ENCODE data around the gene SLC5A10.
"Not testable (repeated sequence)": the region's sequence is repeated elsewhere in the genome, so short reads cannot be mapped to it uniquely, and the experiment has no call there.

The SLC5A10 gene

DNA sequence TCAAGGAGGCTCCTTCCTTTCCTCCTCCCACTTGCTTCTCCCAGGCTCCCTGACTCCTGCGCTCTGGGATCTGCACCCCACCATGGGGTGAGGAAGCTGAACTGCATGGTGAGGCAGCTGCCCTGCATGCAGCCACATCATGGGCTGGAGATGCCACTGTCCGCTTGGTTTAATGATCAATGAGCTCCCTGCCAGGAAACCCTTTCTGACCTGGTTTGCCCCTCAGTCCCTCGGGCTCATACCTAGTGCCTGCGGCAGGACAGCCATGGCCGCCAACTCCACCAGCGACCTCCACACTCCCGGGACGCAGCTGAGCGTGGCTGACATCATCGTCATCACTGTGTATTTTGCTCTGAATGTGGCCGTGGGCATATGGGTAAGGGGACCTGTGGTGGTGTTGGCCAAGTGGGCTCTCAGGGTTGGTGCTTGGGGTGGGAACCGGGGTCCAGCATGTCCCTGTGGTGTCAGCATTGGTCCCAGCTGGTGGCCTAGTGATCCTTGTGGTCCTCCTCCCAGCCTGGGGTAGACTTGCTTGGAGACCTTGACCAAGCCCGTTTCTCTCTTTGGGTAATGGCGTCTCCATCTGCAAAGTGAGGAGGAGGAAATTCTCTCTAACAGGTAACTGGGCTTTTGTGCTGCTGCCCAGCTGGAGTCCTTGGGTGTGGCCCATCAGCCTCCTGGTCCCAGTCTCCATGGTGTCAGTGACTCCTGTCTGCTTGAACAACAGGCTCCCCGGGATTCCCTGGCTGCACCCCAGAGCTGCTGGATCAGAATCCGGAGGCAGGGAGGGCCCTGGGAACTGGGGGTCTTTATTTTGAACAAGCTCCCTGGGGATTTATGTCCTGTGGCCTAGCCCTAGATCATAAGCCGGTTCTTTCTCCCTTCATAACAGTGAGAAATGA is at the start of gene SLC5A10:
Gene SLC5A10 (plus strand): TSS at position 225 of the 902 bp plus-strand sequence. CDS start 41 bp downstream, at position 266.
- DNase-seq: no peak

- no peak for DNase-seq
Observed at GRCh38 chr17:18904482-18904881, 47.5 kb upstream of the SLC5A10 start.

- DNase-seq: no peak
Observed at GRCh38 chr17:18905226-18905625, 46.7 kb upstream of the SLC5A10 start.

GRCh38 chr17:18910326-18910725 is 41.6 kb upstream of the SLC5A10 start:
- no peak for DNase-seq

DNA sequence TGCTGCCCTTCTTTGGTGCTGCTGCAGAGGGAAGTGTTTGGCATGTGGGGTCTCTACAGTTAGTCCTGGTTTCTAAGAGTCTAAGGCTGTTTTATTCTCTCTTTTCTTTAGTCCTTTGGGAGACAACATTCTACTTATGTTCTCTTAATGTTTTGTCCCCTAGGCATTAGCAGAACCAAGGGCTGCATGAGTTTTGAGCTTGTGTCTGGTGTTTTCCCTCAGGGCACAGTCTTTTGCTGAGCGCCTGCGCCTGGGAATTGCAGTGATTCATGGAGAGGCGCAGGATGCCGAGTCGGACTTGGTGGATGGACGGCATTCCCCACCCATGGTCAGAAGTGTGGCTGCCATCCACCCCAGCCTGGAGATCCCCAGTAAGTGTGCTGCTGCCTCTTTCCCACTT is 41.1 kb upstream of the SLC5A10 start:
- no peak for DNase-seq

GRCh38 chr17:18916816-18917500 is 35.0 kb upstream of the SLC5A10 start:
- DNase-seq: no peak

DNA sequence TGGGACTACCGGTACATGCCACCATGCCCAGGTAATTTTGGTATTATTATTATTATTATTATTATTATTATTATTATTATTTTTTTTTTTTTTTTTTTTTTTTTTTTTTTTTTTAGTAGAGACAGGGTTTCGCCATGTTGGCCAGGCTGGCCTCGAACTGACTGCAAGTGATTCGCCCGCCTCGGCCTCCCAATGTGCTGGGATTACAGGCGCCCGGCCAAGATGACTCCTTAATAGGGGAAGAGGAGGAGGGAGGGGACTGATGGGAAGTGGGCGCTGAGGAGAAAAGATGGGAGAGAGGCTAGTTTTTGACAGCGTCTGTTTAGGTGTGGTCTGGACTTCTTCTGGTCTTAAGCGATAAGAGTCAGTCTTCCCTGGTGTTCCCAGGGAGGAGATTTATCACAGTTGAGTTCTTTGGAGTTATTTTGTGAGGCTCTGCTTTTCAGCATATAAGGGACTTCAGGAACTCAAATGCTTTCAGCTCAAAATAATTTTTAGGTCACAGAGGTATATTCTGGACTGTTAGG is 34.4 kb upstream of the SLC5A10 start:
- no peak for DNase-seq

DNA sequence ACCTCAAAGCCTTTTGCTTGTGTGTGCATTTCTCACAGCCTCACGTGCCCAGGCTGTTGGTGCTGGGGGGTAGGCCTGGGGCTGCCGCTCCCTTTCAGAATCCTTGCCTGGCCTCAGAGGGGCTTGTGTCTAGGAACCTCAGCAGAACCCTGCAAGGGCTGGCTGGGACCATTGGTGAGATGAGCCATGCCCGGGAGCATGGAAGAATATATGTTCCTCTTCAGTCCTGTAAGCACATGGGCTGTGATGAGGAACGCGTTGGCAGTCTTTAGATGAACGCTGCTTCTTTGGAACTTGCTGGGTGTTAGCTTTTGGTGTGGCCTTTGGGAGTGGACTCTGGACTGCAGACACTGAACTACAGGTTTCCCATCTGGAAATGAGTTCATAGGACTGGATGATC is 32.0 kb upstream of the SLC5A10 start:
- no peak for DNase-seq

DNA sequence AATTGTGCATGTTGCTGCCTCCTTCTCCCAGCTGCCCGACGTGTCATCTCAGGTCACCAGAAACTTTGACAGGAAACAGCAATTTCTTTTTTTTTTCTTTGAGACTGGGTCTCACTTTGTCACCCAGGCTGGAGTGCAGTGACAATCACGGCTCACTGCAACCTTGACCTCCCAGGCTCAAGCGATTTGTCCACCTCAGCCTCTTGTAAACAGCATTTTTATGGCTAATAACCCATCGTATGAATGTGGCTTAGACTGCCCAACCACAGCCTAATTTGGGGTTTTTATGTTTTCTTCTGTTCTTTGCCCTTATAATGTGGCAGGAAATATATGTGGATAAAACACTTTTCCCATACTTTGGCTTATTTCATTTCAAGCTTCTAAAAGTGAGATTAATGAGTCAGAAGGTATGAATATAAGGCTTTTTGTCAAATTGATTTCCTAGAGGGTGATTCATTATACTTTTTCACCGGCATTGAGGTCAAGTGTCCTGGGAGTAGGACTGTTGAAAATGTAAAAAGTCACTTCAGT is 31.0 kb upstream of the SLC5A10 start:
- no peak for DNase-seq

DNA sequence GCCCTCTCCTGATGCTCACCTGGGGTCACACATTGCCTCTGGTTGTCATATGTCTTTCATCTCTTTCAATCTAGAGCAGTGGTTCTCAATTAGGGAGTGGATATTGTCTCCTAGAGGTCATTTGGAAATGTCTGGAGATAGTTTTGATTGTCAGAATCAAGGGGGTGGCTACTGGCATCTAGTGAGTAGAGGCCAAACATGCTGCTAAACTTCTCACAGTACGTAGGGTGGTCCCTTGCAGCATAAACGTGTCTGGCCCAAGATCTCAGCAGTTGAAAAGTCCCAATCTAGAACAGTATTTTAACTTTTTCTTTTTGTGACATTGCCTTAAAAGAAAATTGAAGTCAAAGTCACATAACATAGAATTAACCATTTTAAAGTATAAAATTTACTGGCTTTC is 30.5 kb upstream of the SLC5A10 start:
- no peak for DNase-seq

DNA sequence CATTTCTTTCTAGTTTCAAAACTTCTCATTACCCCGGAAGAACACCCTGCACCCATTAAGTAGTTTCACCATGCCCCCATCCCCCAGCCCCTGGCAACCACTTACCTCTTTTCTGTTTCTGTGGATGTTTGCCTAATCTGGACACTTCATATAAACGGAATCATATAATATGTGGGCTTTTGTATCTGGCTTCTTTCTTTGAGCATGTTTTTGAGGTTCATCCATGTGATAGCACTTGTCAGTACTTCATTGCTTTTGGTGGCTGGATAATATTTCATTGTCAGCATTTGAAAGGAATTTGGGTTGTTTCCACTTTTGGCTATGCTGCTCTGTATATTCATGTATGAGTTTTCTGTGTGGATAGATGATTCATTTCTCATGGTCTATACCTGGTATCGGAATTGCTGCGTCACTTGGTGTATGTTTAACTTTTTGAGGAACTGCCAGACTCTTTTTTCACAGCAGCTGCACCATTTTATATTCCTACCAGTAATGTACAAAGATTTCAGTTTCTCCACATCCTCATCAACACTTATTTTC is 30.0 kb upstream of the SLC5A10 start:
- DNase-seq: no peak

GRCh38 chr17:18922596-18922995 is 29.4 kb upstream of the SLC5A10 start:
- DNase-seq: not testable (repeated sequence)

DNA sequence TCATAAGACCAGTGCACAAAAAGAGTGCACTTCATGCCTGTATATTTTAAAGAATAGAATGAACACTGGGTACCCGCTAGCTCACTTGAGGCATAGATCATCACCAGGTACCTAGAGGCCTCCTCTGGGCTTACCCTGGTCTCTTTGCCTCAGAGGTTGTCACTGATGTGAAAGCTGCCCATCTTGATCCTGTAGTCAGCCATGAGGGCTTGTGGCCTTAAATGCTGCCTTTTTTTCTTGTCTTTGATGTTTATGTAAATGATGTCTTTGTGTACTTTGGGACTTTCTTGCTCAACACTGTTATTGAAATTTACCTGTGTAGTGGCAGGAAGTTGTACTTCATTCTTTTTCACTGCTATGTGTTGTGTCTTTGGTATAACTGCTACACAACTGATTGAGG is 26.8 kb upstream of the SLC5A10 start:
- no peak for DNase-seq

- no peak for DNase-seq
Observed at GRCh38 chr17:18928628-18929125, 23.3 kb upstream of the SLC5A10 start.

DNA sequence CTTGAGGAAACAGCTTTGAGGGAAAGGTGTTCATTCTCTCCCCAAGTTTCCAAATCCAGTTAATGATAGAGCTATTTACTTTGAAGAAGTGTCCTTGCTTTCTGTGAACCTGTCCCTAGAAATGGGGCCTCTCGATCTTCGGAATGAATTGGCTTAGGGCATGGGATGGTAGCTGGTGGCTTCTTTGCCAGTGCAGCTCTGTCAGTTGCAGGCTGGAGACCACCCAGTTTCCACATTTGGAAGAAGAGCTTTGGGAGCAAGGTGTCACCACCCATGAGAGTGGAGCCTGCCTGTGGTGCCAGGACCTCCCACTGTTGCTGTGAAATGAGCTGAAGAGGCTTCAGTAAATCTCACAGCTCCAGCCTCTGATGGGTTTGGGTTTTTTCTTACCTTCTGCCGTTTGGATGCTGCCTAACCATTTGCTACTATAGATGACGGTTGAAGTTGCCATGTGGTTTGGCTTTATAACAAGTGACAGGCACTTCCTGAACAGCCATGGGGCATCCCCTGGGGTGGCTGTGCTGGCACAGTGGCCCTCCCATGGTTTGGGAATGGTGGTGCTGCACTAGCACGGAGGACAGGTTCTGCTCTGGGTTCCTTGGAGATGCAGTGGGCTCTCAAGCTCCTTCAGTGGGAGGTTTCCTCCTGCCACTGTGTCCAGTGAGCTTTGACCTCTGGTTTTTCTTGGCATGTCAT is 19.5 kb upstream of the SLC5A10 start:
- no peak for DNase-seq

GRCh38 chr17:18933102-18934058 is 18.6 kb upstream of the SLC5A10 start:
- no peak for DNase-seq

- DNase-seq: no peak
Observed at GRCh38 chr17:18937981-18938691, 13.8 kb upstream of the SLC5A10 start.

DNA sequence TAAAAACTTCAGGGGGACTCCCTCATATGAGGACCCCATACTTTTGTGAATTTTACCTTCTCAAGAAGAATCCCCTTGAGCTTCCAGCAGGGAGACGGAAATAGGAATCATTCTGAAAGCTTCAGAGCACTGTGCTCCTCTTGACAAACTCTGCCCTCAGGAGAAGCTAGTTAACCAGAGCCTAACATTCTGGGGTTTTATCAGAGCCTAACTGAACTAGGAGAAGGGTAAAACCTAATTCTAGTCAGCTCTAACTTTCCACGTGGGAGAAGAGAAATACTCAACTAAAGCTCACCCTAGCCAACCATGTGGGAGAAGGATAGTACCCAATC is 13.3 kb upstream of the SLC5A10 start:
- no peak for DNase-seq

GRCh38 chr17:18944646-18945045 is 7.3 kb upstream of the SLC5A10 start:
- DNase-seq: no peak

DNA sequence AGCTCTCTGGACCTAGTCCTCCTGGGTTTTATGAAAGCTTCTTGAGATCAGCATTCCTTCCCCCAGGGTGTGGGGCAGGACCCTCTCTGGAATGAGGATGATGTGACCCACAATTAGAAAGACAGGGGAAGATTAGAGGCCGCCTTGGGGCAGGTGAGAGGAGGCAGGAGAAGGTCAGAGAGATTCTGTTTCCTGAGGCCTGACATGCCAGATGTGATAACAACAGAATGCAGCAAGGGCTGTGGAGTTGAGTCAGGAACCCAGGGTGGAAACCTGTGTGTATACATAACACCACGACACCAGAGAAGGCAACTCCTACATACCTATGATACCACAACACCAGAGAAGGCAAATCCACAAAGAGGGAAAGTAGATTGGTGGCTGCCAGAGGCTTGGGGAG is 5.4 kb upstream of the SLC5A10 start:
- DNase-seq: no peak

- no peak for DNase-seq
Observed at GRCh38 chr17:18947866-18948265, 4.1 kb upstream of the SLC5A10 start.

All from activated naive CD4-positive, alpha-beta T cell treated with Interleukin-2 at 50 U/mL for 16 hours (primary cell).